ENCODE results near the gene OSMR.

DNA sequence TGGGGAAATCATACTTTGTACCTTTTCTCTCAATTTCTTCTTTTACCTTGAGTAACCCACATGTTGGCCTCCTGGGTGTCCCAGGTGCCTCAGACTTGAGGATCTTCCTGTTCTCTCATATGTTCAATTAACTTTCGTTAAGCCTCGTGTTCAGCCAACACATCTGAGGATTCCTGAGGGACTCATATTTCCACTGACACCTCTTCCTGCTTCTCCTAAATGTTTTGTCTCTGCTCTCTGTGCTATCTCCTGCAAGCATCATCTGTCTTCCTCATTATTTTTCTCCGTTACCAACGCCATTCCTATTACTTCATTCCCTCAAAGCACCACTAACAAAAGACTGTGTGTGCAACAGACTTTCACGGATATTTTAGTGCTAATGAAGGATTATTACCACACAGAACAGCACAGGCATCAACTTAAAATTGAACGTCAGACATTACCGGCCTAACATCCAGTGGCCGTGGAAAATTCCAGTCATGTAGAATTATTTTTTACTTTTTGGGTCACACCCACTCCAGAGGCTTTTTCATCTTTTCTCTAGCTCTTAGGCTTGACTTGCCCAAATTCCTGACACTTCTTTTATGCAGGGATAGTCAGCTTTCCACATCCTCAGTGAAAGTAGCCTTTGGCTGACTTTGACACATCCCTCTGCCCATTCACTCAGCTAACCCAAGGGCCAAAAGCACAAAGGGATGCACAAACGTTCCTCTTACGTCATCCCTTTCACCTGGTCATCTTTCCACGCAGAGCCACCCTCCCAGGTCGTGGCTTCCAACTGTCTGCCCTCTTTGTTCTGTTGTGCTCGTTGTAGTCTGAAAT is 46.0 kb upstream of the OSMR start:
- no peak for TF ChIP-seq POLR2A (IDR thresholded peaks at IDR 0.05)
- TF ChIP-seq, protein P1, sequence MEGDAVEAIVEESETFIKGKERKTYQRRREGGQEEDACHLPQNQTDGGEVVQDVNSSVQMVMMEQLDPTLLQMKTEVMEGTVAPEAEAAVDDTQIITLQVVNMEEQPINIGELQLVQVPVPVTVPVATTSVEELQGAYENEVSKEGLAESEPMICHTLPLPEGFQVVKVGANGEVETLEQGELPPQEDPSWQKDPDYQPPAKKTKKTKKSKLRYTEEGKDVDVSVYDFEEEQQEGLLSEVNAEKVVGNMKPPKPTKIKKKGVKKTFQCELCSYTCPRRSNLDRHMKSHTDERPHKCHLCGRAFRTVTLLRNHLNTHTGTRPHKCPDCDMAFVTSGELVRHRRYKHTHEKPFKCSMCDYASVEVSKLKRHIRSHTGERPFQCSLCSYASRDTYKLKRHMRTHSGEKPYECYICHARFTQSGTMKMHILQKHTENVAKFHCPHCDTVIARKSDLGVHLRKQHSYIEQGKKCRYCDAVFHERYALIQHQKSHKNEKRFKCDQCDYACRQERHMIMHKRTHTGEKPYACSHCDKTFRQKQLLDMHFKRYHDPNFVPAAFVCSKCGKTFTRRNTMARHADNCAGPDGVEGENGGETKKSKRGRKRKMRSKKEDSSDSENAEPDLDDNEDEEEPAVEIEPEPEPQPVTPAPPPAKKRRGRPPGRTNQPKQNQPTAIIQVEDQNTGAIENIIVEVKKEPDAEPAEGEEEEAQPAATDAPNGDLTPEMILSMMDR (IDR thresholded peaks at IDR 0.05) = no peak
